ENCODE measurements around the gene TRPM8.

GRCh38 chr2:233919319-233919718, 2.1 kb downstream of the TRPM8 start:
- no peak for TF ChIP-seq REST (IDR thresholded peaks at IDR 0.05; ENCODE audit: insufficient read depth in 1 of 2, low read depth in 2 of 2, low read length in 2 of 2)
- TF ChIP-seq SIN3A (IDR thresholded peaks at IDR 0.05; ENCODE audit: borderline replicate concordance, insufficient read depth, low read length), result no peak
- TF ChIP-seq TAF1 (IDR thresholded peaks at IDR 0.05; ENCODE audit: borderline replicate concordance, insufficient read depth, low read length), result no peak

Data from PFSK-1 (cell line).